ENCODE measurements around the gene TECPR1. TPM values are rescaled to one million over a fixed set of nuclear protein-coding genes. Genes with fewer than 3 reads are reported as not detected.

TECPR1 gene
- total and polyA plus RNA-seq, 2 of the 4 experiments (the other 2 are of a cell fraction) = 11.5 to 14.7 TPM

GRCh38 chr7:98294798-98295382, 42.9 kb upstream of the TECPR1 start:
- peak overlapping the region; percentile 73 for H2AK9ac ChIP-seq (replicated peaks; ENCODE audit: low read depth, low read length, poor library complexity)
- H3K4ac ChIP-seq (ENCODE audit: low read depth, low read length) = no peak overlapping the region
- H4K5ac ChIP-seq (ENCODE audit: low read depth, low read length) = no peak overlapping the region
- no peak overlapping the region for H2BK20ac ChIP-seq (ENCODE audit: low read depth, low read length)
- ChIA-PET POLR2A (ENCODE audit: unreplicated experiment) (no interaction called here), CTCF (interaction anchor here (0.6 to 0.8 kb wide), 2 partner anchors 74 to 451 kb away, joined by 3 to 4 read pairs; no protein-coding TSS in a partner anchor)
- H3K9ac ChIP-seq (ENCODE audit: low read depth, low read length) = no peak overlapping the region
- no peaks in the 10 kb centered on the region for H3K9me3 ChIP-seq (ENCODE audit: control insufficient read depth, insufficient read depth, low read length)
- peak; percentile 47 for DNase-seq
- no peak overlapping the region for H3K56ac ChIP-seq (ENCODE audit: extremely low read depth, insufficient read depth, low read length)
- H2AFZ ChIP-seq (replicated peaks; ENCODE audit: low read length, poor library complexity) = peak overlapping the region; percentile 34
- WGBS, 2 experiments (ENCODE audit: extremely low coverage in 2 of 2, insufficient read length in 1 of 2) = 14% methylated on average over 5 of the region's 14 CpGs; no CpG with 5 or more reads in 1 of the 2 experiments
- peaks cover under 1% of the 10 kb centered on the region for H3K9me1 ChIP-seq (ENCODE audit: insufficient read depth, low read length)
- no peak overlapping the region for H2BK15ac ChIP-seq (ENCODE audit: low read depth, low read length)
- no peaks in the 10 kb centered on the region for H3K27me3 ChIP-seq (ENCODE audit: control insufficient read depth, insufficient read depth, low read length)
- H3K27ac ChIP-seq (ENCODE audit: insufficient read depth, low read length) = no peak overlapping the region
- H2BK120ac ChIP-seq (ENCODE audit: low read depth, low read length) = no peak overlapping the region
- H3K23ac ChIP-seq (ENCODE audit: low read depth, low read length) = no peak overlapping the region
- H3K4me1 ChIP-seq (ENCODE audit: control insufficient read depth, insufficient read depth, low read length) = no peaks in the 10 kb centered on the region
- peaks cover 9 to 59% of the 10 kb centered on the region in 2 experiments for H3K79me1 ChIP-seq (ENCODE audit: low read depth in 1 of 2, low read length in 2 of 2)
- H2AK5ac ChIP-seq (ENCODE audit: low read depth, low read length) = no peak overlapping the region
- H3K18ac ChIP-seq (ENCODE audit: low read depth, low read length) = no peak overlapping the region
- dilution Hi-C loops (cut with HindIII; ENCODE audit: low sequenced_read_pairs, unreplicated experiment) (no loop called here), intact Hi-C loops (cut with micrococcal nuclease) (loop anchor here (1.0 kb wide), 4 partner anchors 104 to 546 kb away; no protein-coding TSS in a partner anchor), in situ Hi-C loops (cut with MboI; ENCODE audit: low sequenced_read_pairs) (loop anchor here (5.0 kb wide), 2 partner anchors 112 to 547 kb away; no protein-coding TSS in a partner anchor)
- peak; percentile 83 for ATAC-seq (ENCODE audit: low read depth)
- no peak overlapping the region for H2BK5ac ChIP-seq (ENCODE audit: low read depth, low read length, poor library complexity, severe bottlenecking)
- 0 out of 4 replicates have a peak overlapping the region, but pooled peaks of 1 of the 2 experiments have one; percentile 43 for H4K8ac ChIP-seq (ENCODE audit: low read depth in 2 of 2, low read length in 2 of 2)
- peaks cover 43% of the 10 kb centered on the region for H3K36me3 ChIP-seq (ENCODE audit: control insufficient read depth, insufficient read depth, low read length)
- H3K4me2 ChIP-seq (ENCODE audit: low read depth, low read length) = no peak overlapping the region
- H3K14ac ChIP-seq (replicated peaks; ENCODE audit: low read depth, low read length) = no peak overlapping the region
- H4K91ac ChIP-seq (ENCODE audit: insufficient read depth, low read depth, low read length) = no peak overlapping the region; the same call in 1 of the 2 replicates
- H3K4me3 ChIP-seq (ENCODE audit: insufficient read depth, low read depth, low read length) = no peak overlapping the region
- BruUV-seq (replicated peaks) = no TSS peak
- peaks cover 48% of the 10 kb centered on the region for H4K20me1 ChIP-seq (ENCODE audit: insufficient read depth, low read length)
- TF ChIP-seq BHLHE40 (IDR thresholded peaks at IDR 0.05; ENCODE audit: low read depth, low read length) = no peak
- peak; percentile 74 for TF ChIP-seq CTCF (conservative IDR thresholded peaks at IDR 0.05; ENCODE audit: low read depth, low read length)
- TF ChIP-seq RCOR1 (IDR thresholded peaks at IDR 0.05; ENCODE audit: insufficient replicate concordance, low read length) = no peak
- no peak for TF ChIP-seq CEBPB (IDR thresholded peaks at IDR 0.05; ENCODE audit: low read depth, low read length)
- peak; percentile 90 for TF ChIP-seq RAD21 (IDR thresholded peaks at IDR 0.05; ENCODE audit: low read length)
- no peak for TF ChIP-seq NFE2L2 (IDR thresholded peaks at IDR 0.05; ENCODE audit: low read depth, low read length)
- peak; percentile 36; the same call in 1 of the 2 replicates for TF ChIP-seq POLR2A (IDR thresholded peaks at IDR 0.05; ENCODE audit: low read depth, low read length)
- TF ChIP-seq CHD1 (IDR thresholded peaks at IDR 0.05; ENCODE audit: low read depth, low read length) = no peak
- peak; percentile 80 for TF ChIP-seq SMC3 (IDR thresholded peaks at IDR 0.05; ENCODE audit: low read depth, low read length)

All from IMR-90 (cell line).